Hematopoietic multipotent progenitor cell treated with erythropoietin and hydrocortisone succinate and interleukin-3 and kit ligand, for 4 days (in vitro differentiated cells): ENCODE data around the gene SNCA.

Source experiments
- DNase-seq: peaks from one replicate; pipeline ENCODE4 v3.0.0-alpha.2; 2015

Gene SNCA

DNA sequence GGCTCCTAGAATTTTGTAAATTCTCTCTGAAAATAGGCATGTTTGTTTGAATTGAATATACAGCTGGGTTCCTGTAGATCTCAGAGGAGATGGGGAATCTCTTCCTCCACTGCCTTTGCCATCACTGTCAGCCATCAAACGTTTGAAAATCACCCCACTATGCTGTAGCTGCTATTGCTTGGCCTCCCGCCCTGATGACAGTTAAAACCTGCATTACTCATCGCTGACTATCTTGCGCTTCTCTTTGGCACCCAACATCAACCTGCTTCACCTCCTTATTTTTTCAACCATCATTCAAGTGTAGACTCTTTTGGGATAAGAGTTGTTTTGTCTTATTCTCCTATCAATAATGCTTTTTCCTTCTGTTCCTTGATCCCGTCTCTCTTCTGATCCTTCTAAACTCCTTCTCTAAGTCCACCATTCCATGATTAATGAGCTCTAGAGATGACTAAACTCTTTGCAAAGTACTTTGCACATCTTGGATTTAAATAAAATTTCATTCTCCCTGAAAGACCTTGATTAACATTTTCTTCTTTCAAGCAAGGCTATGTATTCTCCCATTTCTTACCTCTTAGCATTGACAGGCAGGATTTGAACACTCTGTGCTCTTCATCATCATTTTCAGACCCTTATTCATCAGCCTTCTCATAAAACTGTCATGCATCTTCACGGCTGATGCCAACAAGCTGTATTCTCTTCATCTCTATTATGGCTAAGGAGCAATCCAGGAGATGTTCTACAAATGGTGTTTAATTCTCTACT lies 133.0 kb downstream of the SNCA start:
- DNase-seq: no peak

DNA sequence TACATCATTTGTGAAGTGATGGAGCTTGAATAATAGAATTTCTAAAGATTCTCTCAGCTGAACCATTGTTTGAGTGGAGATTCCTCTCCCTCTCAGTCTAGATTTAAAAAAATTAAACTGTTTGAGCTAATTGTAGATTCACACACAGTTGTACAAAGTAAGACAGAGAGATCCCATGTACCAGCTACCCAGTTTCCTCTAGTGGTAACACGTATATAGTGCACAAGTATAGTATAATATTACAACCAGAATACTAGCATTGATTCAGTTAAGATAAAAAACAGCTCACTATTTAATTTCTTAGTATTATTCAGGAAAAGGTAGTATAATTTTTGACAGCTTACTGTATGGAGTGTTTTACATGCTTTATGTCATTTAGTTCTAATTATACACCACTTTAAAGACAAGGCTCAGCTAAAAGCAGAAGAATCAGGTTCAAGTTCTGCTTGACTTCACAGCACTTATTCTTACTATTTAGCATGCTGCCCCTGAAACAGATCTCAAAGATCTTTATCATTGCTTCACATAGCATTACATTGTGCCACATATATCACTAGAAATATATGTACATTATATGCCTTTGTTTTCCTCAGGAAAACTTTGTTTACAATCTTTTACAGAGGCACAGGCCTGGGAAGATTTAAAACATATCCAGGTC lies 136.1 kb downstream of the SNCA start:
- DNase-seq: no peak

DNA sequence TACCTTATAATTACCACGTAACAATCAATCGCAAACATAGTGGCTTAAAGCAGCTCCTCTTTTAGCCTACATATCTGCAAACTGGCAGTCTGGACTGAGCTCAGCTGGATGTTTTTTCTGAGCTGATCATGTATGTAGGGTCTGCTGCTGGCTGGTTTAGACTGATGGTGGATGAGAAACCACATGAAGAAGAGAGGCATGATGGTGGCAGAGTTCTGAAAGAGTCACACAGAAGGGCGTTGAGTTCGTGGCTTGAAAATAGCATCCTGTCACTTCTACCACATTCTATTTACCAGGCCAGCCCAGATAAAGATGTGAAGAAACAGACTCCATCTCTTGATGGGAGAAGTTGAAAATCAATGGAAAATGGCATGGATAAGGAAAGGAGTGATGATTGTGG lies 151.3 kb downstream of the SNCA start:
- DNase-seq: no peak

DNA sequence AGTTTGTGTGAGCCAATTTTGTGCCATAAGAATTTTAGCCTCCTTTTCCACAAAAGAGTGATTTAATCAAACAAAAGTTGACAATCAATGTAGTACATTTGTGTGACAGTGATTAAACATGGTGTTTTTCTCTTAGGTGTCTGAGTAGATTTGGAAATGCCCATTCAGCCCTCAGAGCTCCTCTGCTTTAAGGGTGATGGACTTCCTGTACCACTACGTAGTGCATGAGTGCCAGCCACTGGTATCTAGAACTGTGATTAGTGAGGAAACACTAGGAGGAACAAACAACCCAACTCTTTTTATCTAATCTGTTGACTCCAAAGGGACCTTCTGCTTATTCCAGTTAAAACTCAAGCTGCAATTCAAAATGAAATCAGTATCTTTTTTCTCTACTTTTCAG lies 151.7 kb downstream of the SNCA start:
- DNase-seq: peak; percentile 8

DNA sequence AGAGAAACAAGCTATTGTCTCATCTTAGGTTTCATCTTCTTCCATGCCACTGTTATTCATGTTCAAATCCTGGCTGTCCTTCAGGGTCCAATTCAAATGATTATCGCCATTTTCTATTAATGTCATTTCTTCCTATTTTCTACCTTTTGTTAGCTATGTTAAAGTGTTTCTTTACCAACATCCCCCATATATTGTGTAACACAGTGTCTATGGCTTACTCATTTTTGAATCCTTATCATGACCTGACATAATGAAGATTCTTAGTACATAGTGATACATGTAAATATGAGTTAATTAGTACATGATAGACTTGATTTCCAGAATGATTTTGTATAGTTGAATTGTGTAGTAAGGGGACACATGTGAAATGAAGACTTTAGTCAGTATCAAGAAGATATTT lies 152.4 kb downstream of the SNCA start:
- no peak for DNase-seq

DNA sequence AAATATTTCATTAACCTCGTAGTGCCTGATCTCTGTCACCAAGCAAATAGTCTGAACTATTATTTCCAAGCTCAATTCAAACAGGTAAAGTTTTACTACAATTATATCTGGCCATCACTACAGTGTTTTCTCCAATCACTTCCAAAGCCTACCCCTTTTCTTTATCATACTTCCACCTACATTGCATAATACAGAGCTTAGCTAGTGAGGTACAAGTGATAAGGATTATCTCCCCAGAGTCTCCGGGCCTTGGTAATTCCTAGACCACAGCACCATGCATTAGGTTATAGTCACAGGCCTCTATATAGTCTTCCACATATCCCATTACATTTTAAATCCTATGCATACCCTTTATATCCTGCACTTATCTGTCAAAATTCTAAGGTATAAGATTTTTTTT lies 154.2 kb downstream of the SNCA start:
- peak; percentile 50 for DNase-seq

DNA sequence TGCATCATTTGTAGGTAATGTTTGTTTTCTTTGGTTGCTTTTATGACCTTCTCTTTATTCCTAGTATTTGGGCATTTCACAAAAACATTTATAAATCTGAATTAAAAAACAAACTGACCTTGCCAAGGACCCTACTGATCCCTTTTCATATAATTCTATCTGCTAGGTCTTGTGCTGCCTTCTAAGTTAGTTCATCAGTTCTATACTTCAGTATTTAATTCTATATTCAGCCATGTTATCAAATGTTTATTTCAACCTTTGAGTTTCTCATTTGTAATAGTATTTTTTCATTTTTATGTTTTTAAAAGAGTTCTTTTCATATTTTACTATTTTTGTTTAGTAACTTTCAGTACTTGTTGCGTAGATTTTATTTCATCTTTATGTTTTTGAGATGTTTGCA lies 155.3 kb downstream of the SNCA start:
- DNase-seq: no peak

DNA sequence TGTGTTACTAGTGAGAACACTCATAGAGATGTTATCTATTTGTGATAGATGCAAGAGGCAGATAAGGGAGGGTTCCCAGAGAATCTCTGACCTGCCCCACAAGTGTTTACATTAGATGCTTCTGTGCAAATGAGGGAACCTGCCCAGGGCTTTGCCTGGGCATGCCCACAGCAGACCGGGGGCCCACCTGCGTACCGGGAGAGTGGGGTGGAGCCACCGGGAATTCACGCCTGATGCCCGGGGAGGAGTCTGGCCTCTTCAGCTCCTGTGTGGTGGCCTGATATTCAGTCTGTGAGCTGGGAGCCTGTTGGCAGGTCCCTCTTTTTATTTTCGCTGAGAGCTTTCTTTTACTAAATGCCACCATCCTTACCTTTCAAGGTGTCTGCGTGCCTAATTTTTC lies 155.7 kb downstream of the SNCA start:
- DNase-seq: no peak

DNA sequence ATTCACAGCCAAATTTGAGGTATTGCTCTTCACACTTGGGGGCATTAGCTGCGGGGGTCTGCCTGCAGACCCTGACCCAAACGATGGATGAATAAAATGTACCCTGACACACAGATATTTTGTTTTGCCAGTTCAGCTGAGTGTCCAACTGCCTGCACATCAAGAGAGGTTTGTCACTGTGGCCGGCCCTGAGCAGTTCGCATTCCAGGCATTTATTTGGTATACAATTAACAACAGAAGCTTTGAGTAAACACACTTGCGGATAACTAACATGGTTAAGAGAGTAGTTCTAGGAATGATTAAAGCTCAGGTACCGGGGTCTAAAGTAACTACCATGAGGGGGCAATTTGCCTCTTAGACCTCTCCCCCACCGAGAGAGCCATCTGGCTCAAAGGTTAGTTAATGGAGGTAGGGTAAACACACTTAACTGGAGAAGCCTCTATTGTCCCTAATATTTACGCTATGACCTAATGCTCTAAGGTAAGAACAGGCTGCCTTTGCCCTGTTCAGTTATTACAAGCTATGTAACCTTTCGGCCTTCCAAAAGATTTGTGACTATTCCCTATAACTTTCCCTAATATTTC lies 162.0 kb downstream of the SNCA start:
- DNase-seq: no peak
